ENCODE results near the gene MCM6. TPM values are rescaled to one million over a fixed set of nuclear protein-coding genes. Genes with fewer than 3 reads are reported as not detected.
A peak's percentile ranks its signal among the peaks of the same experiment; 100 is the strongest.
"Not testable (repeated sequence)": the region's sequence is repeated elsewhere in the genome, so short reads cannot be mapped to it uniquely, and the experiment has no call there.

MCM6 gene
- total RNA-seq, 2 donors from 2014 or later: 3.2 to 4.4 TPM

DNA sequence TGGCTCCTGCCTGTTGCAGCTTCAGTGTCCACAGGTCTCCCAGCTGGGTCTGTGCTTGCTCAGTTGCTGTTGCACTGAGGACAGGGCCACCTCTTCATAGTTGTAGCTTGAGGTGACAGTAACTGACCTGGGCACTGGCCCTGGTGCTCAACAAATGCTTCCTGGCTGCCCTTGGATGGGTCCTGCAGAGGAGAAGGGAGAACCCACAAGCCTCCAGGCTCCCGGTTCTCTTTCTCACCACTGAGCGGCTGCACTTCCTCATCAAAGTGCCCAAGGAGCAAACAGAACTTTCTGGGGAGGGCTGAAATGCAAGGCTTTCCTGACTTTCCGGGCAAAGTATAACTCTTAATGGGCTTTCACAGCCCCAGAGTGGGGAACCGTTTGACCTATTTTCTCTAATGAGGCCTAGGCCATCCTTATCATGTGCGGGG, 78.0 kb downstream of the MCM6 start:
- DNase-seq (ENCODE audit: low spot score): no peak
- H3K27me3 ChIP-seq: no peaks in the 10 kb centered on the region
- no peaks in the 10 kb centered on the region for H3K36me3 ChIP-seq
- no peak overlapping the region for H3K27ac ChIP-seq
- H3K4me1 ChIP-seq: peaks cover 0 to 15% of the 10 kb centered on the region in 2 donors
- TF ChIP-seq CTCF (IDR thresholded peaks at IDR 0.05): no peak
- H3K9me3 ChIP-seq: peaks cover 0 to 8% of the 10 kb centered on the region in 2 donors
- H3K4me3 ChIP-seq: no peak overlapping the region

GRCh38 chr2:135797497-135798274, 78.6 kb downstream of the MCM6 start:
- Histone ChIP-seq H3K36me3 (no peaks in the 10 kb centered on the region), H3K27ac (no peak overlapping the region), H3K4me3 (no peak overlapping the region), H3K9me3 (peaks cover 0 to 8% of the 10 kb centered on the region in 2 donors), H3K4me1 (peaks cover 0 to 15% of the 10 kb centered on the region in 2 donors), H3K27me3 (no peaks in the 10 kb centered on the region)
- TF ChIP-seq CTCF (IDR thresholded peaks at IDR 0.05): peak; percentile 78 to 87
- DNase-seq (ENCODE audit: low spot score): peak; percentile 78

GRCh38 chr2:135796606-135797005, 79.6 kb downstream of the MCM6 start:
- Histone ChIP-seq H3K36me3 (no peaks in the 10 kb centered on the region), H3K27ac (no peak overlapping the region), H3K9me3 (peaks cover 0 to 8% of the 10 kb centered on the region in 2 donors), H3K4me1 (peaks cover 0 to 15% of the 10 kb centered on the region in 2 donors), H3K27me3 (no peaks in the 10 kb centered on the region), H3K4me3 (no peak overlapping the region)
- no peak for TF ChIP-seq CTCF (IDR thresholded peaks at IDR 0.05)
- DNase-seq (ENCODE audit: low spot score): no peak

DNA sequence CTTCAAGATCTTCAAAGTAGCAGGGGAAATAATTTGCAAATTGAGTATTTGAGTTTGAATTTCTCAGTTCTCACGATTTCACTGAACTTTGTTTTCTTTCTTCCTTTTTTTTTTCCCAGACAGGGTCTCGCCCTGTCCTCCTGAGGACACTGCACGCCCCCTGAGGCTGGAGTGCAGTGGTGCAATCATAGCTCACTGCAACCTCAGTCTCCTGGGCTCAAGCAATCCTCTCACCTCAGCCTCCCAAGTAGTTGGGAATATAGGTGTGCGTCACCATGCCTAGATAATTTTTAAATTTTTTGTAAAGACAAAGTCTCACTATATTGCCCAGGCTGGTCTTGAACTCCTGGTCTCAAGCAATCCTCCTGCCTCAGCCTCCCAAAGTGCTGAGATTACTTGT, 80.6 kb downstream of the MCM6 start:
- H3K4me3 ChIP-seq, H3K36me3 ChIP-seq: not testable (repeated sequence)
- peaks cover 0 to 15% of the 10 kb centered on the region in 2 donors for H3K4me1 ChIP-seq

GRCh38 chr2:135792401-135793150, 83.7 kb downstream of the MCM6 start:
- H3K27me3 ChIP-seq: no peaks in the 10 kb centered on the region
- H3K9me3 ChIP-seq: no peaks in the 10 kb centered on the region
- no peak overlapping the region for H3K27ac ChIP-seq
- no peaks in the 10 kb centered on the region for H3K36me3 ChIP-seq
- H3K4me1 ChIP-seq: peaks cover 0 to 4% of the 10 kb centered on the region in 2 donors
- no peak for DNase-seq (ENCODE audit: low spot score)
- H3K4me3 ChIP-seq: no peak overlapping the region
- TF ChIP-seq CTCF (IDR thresholded peaks at IDR 0.05): no peak

More for the DNA sequence above, 80.6 kb downstream of the MCM6 start:
- DNase-seq (ENCODE audit: low spot score); H3K27me3 ChIP-seq; H3K27ac ChIP-seq; H3K9me3 ChIP-seq: not testable (repeated sequence)
